Liver (tissue), 9 donors: ENCODE results near the gene TGIF2. TPM values are rescaled to one million over a fixed set of nuclear protein-coding genes. Genes with fewer than 3 reads are reported as not detected.
"Not testable (repeated sequence)": the region's sequence is repeated elsewhere in the genome, so short reads cannot be mapped to it uniquely, and the experiment has no call there.

Experiments
- DNase-seq: peaks from one replicate; pipeline ENCODE4 v3.0.0-alpha.2; 2017; ENCODE audit warnings: low spot score
- H3K27ac ChIP-seq, 2 donors: one replicate each; pipeline ENCODE4 v1.7.0; 2013; ENCODE audit warnings: inconsistent platforms in 2 of 2, low read length in 2 of 2, control low read depth in 1 of 2, low read depth in 1 of 2, mild to moderate bottlenecking in 1 of 2
- H3K27me3 ChIP-seq, 4 donors: one replicate each; pipeline versions ENCODE4 v1.6.1 to v1.7.0; 2013; ENCODE audit warnings: low read length in 3 of 4, inconsistent platforms in 1 of 4, mild to moderate bottlenecking in 1 of 4, moderate library complexity in 1 of 4; ENCODE audit not compliant: control insufficient read depth in 4 of 4, insufficient read depth in 4 of 4
- H3K36me3 ChIP-seq, 4 donors: one replicate each; pipeline versions ENCODE4 v1.6.1 to v1.7.0; 2013; ENCODE audit warnings: low read length in 3 of 4, mild to moderate bottlenecking in 3 of 4, low read depth in 1 of 4, moderate library complexity in 1 of 4; ENCODE audit not compliant: control insufficient read depth in 4 of 4, insufficient read depth in 3 of 4
- H3K4me1 ChIP-seq, 4 donors: one replicate each; pipeline versions ENCODE4 v1.6.1 to v1.7.0; 2013; ENCODE audit warnings: low read length in 3 of 4, mild to moderate bottlenecking in 3 of 4, moderate library complexity in 1 of 4; ENCODE audit not compliant: control insufficient read depth in 4 of 4, insufficient read depth in 4 of 4
- H3K4me3 ChIP-seq, 3 donors: one replicate each; pipeline versions ENCODE4 v1.6.1 to v1.7.0; 2013; ENCODE audit warnings: low read length in 3 of 3, control low read depth in 1 of 3, low read depth in 1 of 3, mild to moderate bottlenecking in 1 of 3
- H3K9ac ChIP-seq, 2 donors: one replicate each; pipeline ENCODE4 v1.7.0; 2013; ENCODE audit warnings: low read length in 2 of 2, mild to moderate bottlenecking in 2 of 2, moderate library complexity in 2 of 2, control low read depth in 1 of 2, low read depth in 1 of 2
- H3K9me3 ChIP-seq, 4 donors: one replicate each; pipeline versions ENCODE4 v1.6.1 to v1.7.0; 2013; ENCODE audit warnings: low read length in 3 of 4; ENCODE audit not compliant: control insufficient read depth in 4 of 4
- EGR1 ChIP-seq, 2 donors: IDR thresholded peaks; 2 replicates each; pipeline ENCODE4 v1.6.1; 2016 to 2018; ENCODE audit warnings: antibody characterized with exemption in 2 of 2, low read depth in 2 of 2
- FOXA1 ChIP-seq: IDR thresholded peaks from 2 replicates; pipeline ENCODE4 v1.6.1; 2016; ENCODE audit warnings: antibody characterized with exemption
- FOXA2 ChIP-seq: IDR thresholded peaks from 2 replicates; pipeline ENCODE4 v1.6.1; 2016; ENCODE audit warnings: antibody characterized with exemption
- GABPA ChIP-seq, 2 donors: IDR thresholded peaks in 1 of 2; conservative IDR thresholded peaks in 1 of 2; 2 replicates each; pipeline ENCODE4 v1.6.1; 2016; ENCODE audit warnings: antibody characterized with exemption in 2 of 2, mild to moderate bottlenecking in 1 of 2, moderate library complexity in 1 of 2
- HNF4A ChIP-seq, 2 donors: conservative IDR thresholded peaks; 2 replicates each; pipeline ENCODE4 v1.6.1; 2016; ENCODE audit warnings: antibody characterized with exemption in 2 of 2, mild to moderate bottlenecking in 2 of 2
- HNF4G ChIP-seq: IDR thresholded peaks from 2 replicates; pipeline ENCODE4 v1.6.1; 2016; ENCODE audit warnings: antibody characterized with exemption
- JUND ChIP-seq, 2 donors: IDR thresholded peaks; 2 replicates each; pipeline ENCODE4 v1.6.1; 2016; ENCODE audit warnings: antibody characterized with exemption in 2 of 2
- NR2F2 ChIP-seq: IDR thresholded peaks from 2 replicates; pipeline ENCODE4 v1.6.1; 2016; ENCODE audit warnings: antibody characterized with exemption
- RAD21 ChIP-seq, 2 donors: IDR thresholded peaks; 2 replicates each; pipeline ENCODE4 v1.6.1; 2016; ENCODE audit warnings: antibody characterized with exemption in 2 of 2, mild to moderate bottlenecking in 2 of 2
- RXRA ChIP-seq, 2 donors: IDR thresholded peaks; 2 replicates each; pipeline ENCODE4 v1.6.1; 2017 to 2018; ENCODE audit warnings: antibody characterized with exemption in 2 of 2, mild to moderate bottlenecking in 1 of 2
- SP1 ChIP-seq: IDR thresholded peaks from 2 replicates; pipeline ENCODE4 v1.6.1; 2018; ENCODE audit warnings: antibody characterized with exemption, mild to moderate bottlenecking
- TAF1 ChIP-seq: conservative IDR thresholded peaks from 2 replicates; pipeline ENCODE4 v1.6.1; 2016; ENCODE audit warnings: antibody characterized with exemption, mild to moderate bottlenecking
- YY1 ChIP-seq: IDR thresholded peaks from 2 replicates; pipeline ENCODE4 v1.6.1; 2016; ENCODE audit warnings: antibody characterized with exemption, mild to moderate bottlenecking
- WGBS: extraction: QIAGEN DNeasy Blood & Tissue Kit; methylation state at CpG from one replicate; pipeline ENCODE4 v1.1.7; 2013; 5-methylcytosine and 5-hydroxymethylcytosine counted together
- polyA plus RNA-seq, 2 donors: library from polyadenylated mRNA; stranded (reverse) in 1 of 2; unstranded in 1 of 2; fragments of 200-250 nt in 1 of 2; fragments of >200 nt in 1 of 2; fragmentation: Nextera tagmentation in 1 of 2; extraction: Ambion mirVana in 1 of 2; gene quantifications; one replicate each; pipeline versions ENCODE4 v1.2.1 to v1.2.3, GENCODE V29; 2013 to 2015
- total RNA-seq, 2 donors: library from RNA; depleted of rRNA; stranded (reverse); fragments of >200 nt; gene quantifications; one replicate each; pipeline ENCODE4 v1.2.3, GENCODE V29; 2014
- TF ChIP-seq, protein P1 (sequence below): IDR thresholded peaks from 2 replicates; pipeline ENCODE4 v1.6.1; 2016; ENCODE audit warnings: antibody characterized with exemption
- TF ChIP-seq, protein P2 (sequence below): IDR thresholded peaks from 2 replicates; pipeline ENCODE4 v1.6.1; 2016; ENCODE audit warnings: antibody characterized with exemption
- TF ChIP-seq, protein P3 (sequence below): IDR thresholded peaks from 2 replicates; pipeline ENCODE4 v1.6.1; 2016; ENCODE audit warnings: antibody characterized with exemption
- TF ChIP-seq, protein P4 (sequence below): fragments of 150-350 bp; IDR thresholded peaks from 2 replicates; pipeline ENCODE4 v1.5.1; 2017; ENCODE audit warnings: improper control_type of control experiment, low read depth, low read length; ENCODE audit not compliant: missing input control
- donor health status: healthy.
- donor health status: healthy.
- donor health status: healthy.
- donor health status: healthy.
- donor health status: healthy.

Gene TGIF2
- total and polyA plus RNA-seq, 4 donors = 3.7 to 7.9 (median 4.3) TPM

DNA sequence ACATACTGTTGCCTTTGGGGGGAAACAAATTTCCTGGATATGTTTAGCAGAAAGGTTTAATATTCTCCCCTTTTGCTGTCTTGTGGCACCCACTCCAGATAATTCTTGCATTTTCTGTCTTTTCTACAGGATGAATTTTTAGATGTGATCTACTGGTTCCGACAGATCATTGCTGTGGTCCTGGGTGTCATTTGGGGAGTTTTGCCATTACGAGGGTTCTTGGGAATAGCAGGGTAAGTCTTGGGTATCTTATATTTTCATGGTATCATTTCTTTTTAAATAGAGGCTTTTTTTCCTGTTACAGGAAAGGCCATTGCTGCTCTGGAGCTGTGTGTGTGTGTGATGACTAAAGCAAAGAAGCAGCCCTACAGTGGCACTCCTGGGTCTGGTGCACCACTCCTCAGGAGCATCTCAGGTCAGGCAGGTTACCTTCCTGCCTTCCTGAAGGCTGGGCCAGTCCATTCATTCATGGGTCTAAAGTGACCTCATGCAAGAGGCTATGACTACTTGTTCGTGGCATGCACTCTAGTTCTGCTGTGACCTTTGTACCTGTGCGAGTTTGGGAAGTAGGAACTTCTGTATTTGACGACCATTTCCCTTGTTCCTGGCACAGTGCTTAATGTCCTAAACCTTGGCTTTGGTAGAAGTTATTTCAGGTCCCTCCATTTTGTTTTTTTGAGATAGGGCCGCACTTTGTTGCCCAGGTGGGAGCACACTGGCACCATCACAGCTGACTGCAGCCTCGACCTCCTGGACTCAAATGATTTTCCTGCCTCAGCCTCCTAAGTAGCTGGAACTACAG lies 34.4 kb downstream of the TGIF2 start:
- TF ChIP-seq JUND (IDR thresholded peaks at IDR 0.05) (peak; percentile 40 to 51), NR2F2 (no peak), RXRA (IDR thresholded peaks at IDR 0.05) (peak; percentile 56 to 66), EGR1 (IDR thresholded peaks at IDR 0.05; ENCODE audit: low read depth in 2 of 2) (no peak), HNF4G (peak; percentile 62), FOXA1 (no peak), GABPA (IDR thresholded peaks at IDR 0.05 in 1 of 2, conservative IDR thresholded peaks at IDR 0.05 in 1 of 2) (peak in 1 of 2 donors; percentile 60), SP1 (peak; percentile 76), YY1 (peak; percentile 80), RAD21 (IDR thresholded peaks at IDR 0.05) (peak in 1 of 2 donors; percentile 24), HNF4A (conservative IDR thresholded peaks at IDR 0.05) (peak; percentile 83 to 84), TAF1 (no peak), FOXA2 (no peak)
- TF ChIP-seq, protein P1, sequence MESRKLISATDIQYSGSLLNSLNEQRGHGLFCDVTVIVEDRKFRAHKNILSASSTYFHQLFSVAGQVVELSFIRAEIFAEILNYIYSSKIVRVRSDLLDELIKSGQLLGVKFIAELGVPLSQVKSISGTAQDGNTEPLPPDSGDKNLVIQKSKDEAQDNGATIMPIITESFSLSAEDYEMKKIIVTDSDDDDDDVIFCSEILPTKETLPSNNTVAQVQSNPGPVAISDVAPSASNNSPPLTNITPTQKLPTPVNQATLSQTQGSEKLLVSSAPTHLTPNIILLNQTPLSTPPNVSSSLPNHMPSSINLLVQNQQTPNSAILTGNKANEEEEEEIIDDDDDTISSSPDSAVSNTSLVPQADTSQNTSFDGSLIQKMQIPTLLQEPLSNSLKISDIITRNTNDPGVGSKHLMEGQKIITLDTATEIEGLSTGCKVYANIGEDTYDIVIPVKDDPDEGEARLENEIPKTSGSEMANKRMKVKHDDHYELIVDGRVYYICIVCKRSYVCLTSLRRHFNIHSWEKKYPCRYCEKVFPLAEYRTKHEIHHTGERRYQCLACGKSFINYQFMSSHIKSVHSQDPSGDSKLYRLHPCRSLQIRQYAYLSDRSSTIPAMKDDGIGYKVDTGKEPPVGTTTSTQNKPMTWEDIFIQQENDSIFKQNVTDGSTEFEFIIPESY = no peak
- TF ChIP-seq, protein P2, sequence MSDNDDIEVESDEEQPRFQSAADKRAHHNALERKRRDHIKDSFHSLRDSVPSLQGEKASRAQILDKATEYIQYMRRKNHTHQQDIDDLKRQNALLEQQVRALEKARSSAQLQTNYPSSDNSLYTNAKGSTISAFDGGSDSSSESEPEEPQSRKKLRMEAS = peak; percentile 76
- TF ChIP-seq, protein P3, sequence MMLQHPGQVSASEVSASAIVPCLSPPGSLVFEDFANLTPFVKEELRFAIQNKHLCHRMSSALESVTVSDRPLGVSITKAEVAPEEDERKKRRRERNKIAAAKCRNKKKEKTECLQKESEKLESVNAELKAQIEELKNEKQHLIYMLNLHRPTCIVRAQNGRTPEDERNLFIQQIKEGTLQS = no peak
- TF ChIP-seq, protein P4, sequence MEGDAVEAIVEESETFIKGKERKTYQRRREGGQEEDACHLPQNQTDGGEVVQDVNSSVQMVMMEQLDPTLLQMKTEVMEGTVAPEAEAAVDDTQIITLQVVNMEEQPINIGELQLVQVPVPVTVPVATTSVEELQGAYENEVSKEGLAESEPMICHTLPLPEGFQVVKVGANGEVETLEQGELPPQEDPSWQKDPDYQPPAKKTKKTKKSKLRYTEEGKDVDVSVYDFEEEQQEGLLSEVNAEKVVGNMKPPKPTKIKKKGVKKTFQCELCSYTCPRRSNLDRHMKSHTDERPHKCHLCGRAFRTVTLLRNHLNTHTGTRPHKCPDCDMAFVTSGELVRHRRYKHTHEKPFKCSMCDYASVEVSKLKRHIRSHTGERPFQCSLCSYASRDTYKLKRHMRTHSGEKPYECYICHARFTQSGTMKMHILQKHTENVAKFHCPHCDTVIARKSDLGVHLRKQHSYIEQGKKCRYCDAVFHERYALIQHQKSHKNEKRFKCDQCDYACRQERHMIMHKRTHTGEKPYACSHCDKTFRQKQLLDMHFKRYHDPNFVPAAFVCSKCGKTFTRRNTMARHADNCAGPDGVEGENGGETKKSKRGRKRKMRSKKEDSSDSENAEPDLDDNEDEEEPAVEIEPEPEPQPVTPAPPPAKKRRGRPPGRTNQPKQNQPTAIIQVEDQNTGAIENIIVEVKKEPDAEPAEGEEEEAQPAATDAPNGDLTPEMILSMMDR = no peak
- peak overlapping the region in 2 of 3 donors; percentile 96 to 97 for H3K4me3 ChIP-seq
- H3K4me1 ChIP-seq = peaks cover 0 to 24% (median 17%) of the 10 kb centered on the region in 4 donors
- no peaks in the 10 kb centered on the region for H3K27me3 ChIP-seq
- no peaks in the 10 kb centered on the region for H3K9me3 ChIP-seq
- 60% methylated on average over 7 of the region's 7 CpGs for WGBS
- H3K9ac ChIP-seq = peak overlapping the region in 1 of 2 donors; percentile 57
- H3K27ac ChIP-seq = peak overlapping the region; percentile 87 to 91
- H3K36me3 ChIP-seq = peaks cover 17 to 39% (median 29%) of the 10 kb centered on the region in 4 donors
- no peak for DNase-seq

DNA sequence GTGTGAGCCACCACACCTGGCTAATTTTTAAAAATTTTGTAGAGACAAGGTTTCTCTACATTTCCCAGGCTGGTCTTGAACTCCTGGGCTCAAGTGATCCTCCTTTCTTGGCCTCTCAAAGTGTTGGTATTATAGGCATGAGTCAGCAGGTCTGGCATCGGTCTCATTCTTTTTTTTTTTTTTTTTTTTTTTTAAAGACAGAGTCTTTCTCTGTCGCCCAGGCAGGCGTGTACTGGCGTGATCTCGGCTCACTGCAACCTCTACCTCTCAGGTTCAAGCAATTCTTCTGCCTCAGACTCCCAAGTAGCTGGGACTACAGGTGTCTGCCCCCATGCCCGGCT lies 35.0 kb downstream of the TGIF2 start:
- H3K4me3 ChIP-seq, DNase-seq, H3K27me3 ChIP-seq, H3K9ac ChIP-seq, H3K9me3 ChIP-seq: not testable (repeated sequence)
- Histone ChIP-seq H3K27ac (peak overlapping the region in 1 of 2 donors; percentile 91), H3K4me1 (peaks cover 0 to 24% (median 17%) of the 10 kb centered on the region in 4 donors), H3K36me3 (peaks cover 17 to 42% (median 31%) of the 10 kb centered on the region in 4 donors)
- 93% methylated on average over 6 of the region's 6 CpGs for WGBS
